Breast epithelium (tissue), 4 donors: ENCODE measurements around the gene IQCE. TPM values are rescaled to one million over a fixed set of nuclear protein-coding genes. Genes with fewer than 3 reads are reported as not detected.
A peak's percentile ranks its signal among the peaks of the same experiment; 100 is the strongest.

Experiments used
- DNase-seq, 2 donors: peaks; one replicate each; pipeline ENCODE4 v3.0.0-alpha.2; 2019; ENCODE audit warnings: low spot score in 2 of 2
- H3K27ac ChIP-seq, 2 donors: fragments of 200-600 bp; sonication (generic) in 1 of 2; one replicate each; pipeline ENCODE4 v1.5.1; 2016 to 2019; ENCODE audit warnings: mild to moderate bottlenecking in 1 of 2
- H3K27me3 ChIP-seq, 2 donors: fragments of 200-600 bp; sonication (generic) in 1 of 2; one replicate each; pipeline versions ENCODE4 v1.5.1 to v1.6.0; 2017 to 2019; ENCODE audit warnings: control low read depth in 1 of 2, mild to moderate bottlenecking in 1 of 2
- H3K36me3 ChIP-seq: fragments of 200-600 bp; one replicate; pipeline ENCODE4 v1.5.1; 2019
- H3K4me1 ChIP-seq, 2 donors: fragments of 200-600 bp; sonication (generic); one replicate each; pipeline ENCODE4 v1.5.1; 2016 to 2019; ENCODE audit warnings: control low read depth in 1 of 2
- H3K4me3 ChIP-seq, 3 donors: fragments of 200-600 bp; sonication (generic); 1 replicate in 2 of 3; 2 replicates in 1 of 3; pipeline ENCODE4 v1.5.1; 2016 to 2019; ENCODE audit warnings: mild to moderate bottlenecking in 3 of 3, moderate library complexity in 2 of 3
- H3K9me3 ChIP-seq, 2 donors: fragments of 200-600 bp; sonication (generic) in 1 of 2; one replicate each; pipeline ENCODE4 v1.5.1; 2016 to 2019; ENCODE audit warnings: control low read depth in 1 of 2
- CTCF ChIP-seq, 3 donors: fragments of 450-650 bp; IDR thresholded peaks; one replicate each; pipeline ENCODE4 v1.5.1; 2016 to 2017; ENCODE audit warnings: antibody characterized with exemption in 3 of 3, mild to moderate bottlenecking in 3 of 3, moderate library complexity in 3 of 3
- POLR2A ChIP-seq: fragments of 450-650 bp; IDR thresholded peaks from one replicate; pipeline ENCODE4 v1.6.1; 2016; ENCODE audit warnings: antibody characterized with exemption, mild to moderate bottlenecking, moderate library complexity
- POLR2AphosphoS5 ChIP-seq, 3 donors: sonication (generic); formaldehyde crosslinking; IDR thresholded peaks; one replicate each; pipeline ENCODE4 v1.6.1; 2017; ENCODE audit warnings: antibody characterized with exemption in 3 of 3
- intact Hi-C: fragments of 100-400 bp; cut with DNase I; formaldehyde crosslinking; loops from one replicate; pipeline ENCODE4 v1.15.1; 2023; ENCODE audit warnings: low total_unique reads
- total RNA-seq, 3 donors: library from RNA; depleted of rRNA; stranded (reverse); fragments of >200 nt; gene quantifications; one replicate each; pipeline ENCODE4 v1.1.0, GENCODE V29; 2016

Gene IQCE
- total RNA-seq, 3 donors from 2014 or later = 13.4 to 22.7 (median 13.8) TPM

DNA sequence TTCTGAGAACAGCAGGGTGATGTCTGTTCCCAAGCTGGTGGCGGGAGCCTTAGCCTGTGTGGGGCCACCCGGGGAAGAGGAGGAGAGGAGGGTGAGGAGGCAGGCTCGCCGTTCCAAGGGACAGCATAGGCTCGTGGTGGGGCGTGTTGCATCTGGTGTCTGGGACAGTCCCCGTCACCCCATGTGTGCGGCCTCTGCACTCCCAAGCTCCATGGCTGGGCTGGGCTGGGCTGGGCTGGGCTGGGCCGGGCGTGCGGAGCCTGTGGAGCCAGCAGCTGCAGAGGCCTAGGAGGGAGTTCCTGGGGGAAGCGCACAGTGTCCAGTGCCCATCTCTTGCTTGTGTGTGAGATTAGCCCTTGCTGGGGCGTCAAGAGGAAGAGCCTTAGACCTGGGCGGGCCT, 52.1 kb downstream of the IQCE start:
- no peaks in the 10 kb centered on the region for H3K9me3 ChIP-seq
- H3K27me3 ChIP-seq = no peaks in the 10 kb centered on the region
- H3K27ac ChIP-seq = no peak overlapping the region
- TF ChIP-seq POLR2AphosphoS5 (IDR thresholded peaks at IDR 0.05) = no peak
- no peak for TF ChIP-seq POLR2A
- no peak for TF ChIP-seq CTCF (IDR thresholded peaks at IDR 0.05)
- intact Hi-C loops = loop anchor here (10.0 kb wide), 1 partner anchor 366 kb away; the partner anchor contains the start of genes MRM2 and NUDT1
- no peaks in the 10 kb centered on the region for H3K36me3 ChIP-seq
- no peak overlapping the region for H3K4me3 ChIP-seq
- H3K4me1 ChIP-seq = peaks cover 5 to 10% of the 10 kb centered on the region in 2 donors
- DNase-seq = no peak

GRCh38 chr7:2611401-2611800, 52.6 kb downstream of the IQCE start:
- H3K36me3 ChIP-seq = no peaks in the 10 kb centered on the region
- intact Hi-C loops = loop anchor here (10.0 kb wide), 1 partner anchor 367 kb away; the partner anchor contains the start of genes MRM2 and NUDT1
- H3K9me3 ChIP-seq = no peaks in the 10 kb centered on the region
- H3K27me3 ChIP-seq = no peaks in the 10 kb centered on the region
- no peak overlapping the region for H3K27ac ChIP-seq
- H3K4me1 ChIP-seq = peaks cover 5 to 10% of the 10 kb centered on the region in 2 donors
- no peak for DNase-seq
- TF ChIP-seq CTCF (IDR thresholded peaks at IDR 0.05) (no peak), POLR2A (no peak), POLR2AphosphoS5 (IDR thresholded peaks at IDR 0.05) (no peak)
- H3K4me3 ChIP-seq = no peak overlapping the region

DNA sequence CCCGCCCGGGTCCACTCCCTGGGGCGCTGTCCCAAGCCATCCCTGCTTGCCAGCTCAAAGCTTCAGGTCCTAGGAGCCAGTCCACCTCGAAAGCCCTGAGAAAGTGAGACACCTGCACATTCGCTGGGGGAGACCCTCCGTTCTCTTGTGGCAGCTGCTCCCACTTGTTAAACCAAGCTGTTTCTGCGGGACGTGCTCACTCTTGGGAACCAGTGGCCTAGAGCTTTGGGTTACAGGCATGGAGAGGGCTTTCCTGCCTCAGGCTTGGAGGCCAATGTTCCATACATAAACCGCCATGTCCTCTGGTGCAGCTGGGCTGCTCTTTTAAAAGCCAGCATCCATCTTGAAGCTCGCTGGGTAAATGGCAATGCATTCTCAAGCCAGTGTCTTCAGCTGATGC, 53.1 kb downstream of the IQCE start:
- H3K27ac ChIP-seq = no peak overlapping the region
- H3K27me3 ChIP-seq = no peaks in the 10 kb centered on the region
- H3K4me1 ChIP-seq = peaks cover 10% of the 10 kb centered on the region in 2 donors
- TF ChIP-seq CTCF (IDR thresholded peaks at IDR 0.05) = no peak
- TF ChIP-seq POLR2A = no peak
- no peak for TF ChIP-seq POLR2AphosphoS5 (IDR thresholded peaks at IDR 0.05)
- intact Hi-C loops = loop anchor here (10.0 kb wide), 1 partner anchor 367 kb away; the partner anchor contains the start of genes MRM2 and NUDT1
- no peak overlapping the region for H3K4me3 ChIP-seq
- no peaks in the 10 kb centered on the region for H3K9me3 ChIP-seq
- DNase-seq = no peak
- no peaks in the 10 kb centered on the region for H3K36me3 ChIP-seq

- Histone ChIP-seq H3K4me3 (no peak overlapping the region), H3K36me3 (no peaks in the 10 kb centered on the region), H3K4me1 (peaks cover 10 to 16% of the 10 kb centered on the region in 2 donors), H3K27ac (peak overlapping the region in 1 of 2 donors; percentile 68), H3K9me3 (no peaks in the 10 kb centered on the region), H3K27me3 (no peaks in the 10 kb centered on the region)
- DNase-seq = no peak
- no peak for TF ChIP-seq POLR2A
- no peak for TF ChIP-seq CTCF (IDR thresholded peaks at IDR 0.05)
- TF ChIP-seq POLR2AphosphoS5 (IDR thresholded peaks at IDR 0.05) = no peak
- intact Hi-C loops = loop anchor here (10.0 kb wide), 1 partner anchor 368 kb away; the partner anchor contains the start of genes MRM2 and NUDT1
These were observed 53.8 kb downstream of the IQCE start for GRCh38 chr7:2612445-2613097.
